ENCODE measurements around the gene IRS2. TPM values are rescaled to one million over a fixed set of nuclear protein-coding genes. Genes with fewer than 3 reads are reported as not detected.
A peak's percentile ranks its signal among the peaks of the same experiment; 100 is the strongest.
"Not testable (repeated sequence)": the region's sequence is repeated elsewhere in the genome, so short reads cannot be mapped to it uniquely, and the experiment has no call there.

The IRS2 gene
- total RNA-seq = 12.1 TPM
- long read RNA-seq, full-length matches to known transcripts = 4 of 7 reads
- long read RNA-seq, partial matches to known transcripts = 0 of 7 reads
- long read RNA-seq, other reads (novel, unspliced or antisense) = 3 of 7 reads

GRCh38 chr13:109786457-109787134, at the start of gene IRS2:
Gene IRS2 (minus strand): TSS chr13:109786583. CDS start chr13:109786053, 530 bp downstream.
- ATAC-seq (ENCODE audit: poor library complexity) (peak; percentile 82), DNase-seq (peak; percentile 95)
- intact Hi-C loops (cut with DNase I) = loop anchor here (5.0 to 10.0 kb wide), 3 partner anchors 172 to 822 kb away; no protein-coding TSS in a partner anchor

GRCh38 chr13:109834973-109835720, 48.8 kb upstream of the IRS2 start:
- no peak for DNase-seq
- ATAC-seq (ENCODE audit: poor library complexity) = no peak
- intact Hi-C loops (cut with DNase I) = no loop called here

- no peak for ATAC-seq (ENCODE audit: poor library complexity)
Observed at GRCh38 chr13:109833940-109834339, 47.6 kb upstream of the IRS2 start.

GRCh38 chr13:109833071-109833470, 46.7 kb upstream of the IRS2 start:
- intact Hi-C loops (cut with DNase I) = no loop called here
- no peak for DNase-seq
- ATAC-seq (ENCODE audit: poor library complexity) = no peak

More at GRCh38 chr13:109833940-109834339, 47.6 kb upstream of the IRS2 start:
- DNase-seq = no peak
- intact Hi-C loops (cut with DNase I) = no loop called here

- ATAC-seq (ENCODE audit: poor library complexity); intact Hi-C loops (cut with DNase I); DNase-seq: not testable (repeated sequence)
Observed at GRCh38 chr13:109828591-109829316, 42.4 kb upstream of the IRS2 start.

- ATAC-seq (ENCODE audit: poor library complexity); intact Hi-C loops (cut with DNase I): not testable (repeated sequence)
Observed at GRCh38 chr13:109823201-109823600, 36.8 kb upstream of the IRS2 start.

GRCh38 chr13:109821103-109821502, 34.7 kb upstream of the IRS2 start:
- ATAC-seq (ENCODE audit: poor library complexity) (no peak), DNase-seq (no peak)
- intact Hi-C loops (cut with DNase I) = no loop called here

More at GRCh38 chr13:109823201-109823600, 36.8 kb upstream of the IRS2 start:
- DNase-seq = not testable (repeated sequence)

- ATAC-seq (ENCODE audit: poor library complexity) (no peak), DNase-seq (no peak)
- intact Hi-C loops (cut with DNase I) = no loop called here
Observed at GRCh38 chr13:109819874-109820273, 33.5 kb upstream of the IRS2 start.

- DNase-seq = no peak
- intact Hi-C loops (cut with DNase I) = no loop called here
Observed at GRCh38 chr13:109818886-109819285, 32.5 kb upstream of the IRS2 start.

GRCh38 chr13:109817591-109818535, 31.5 kb upstream of the IRS2 start:
- intact Hi-C loops (cut with DNase I) = no loop called here
- DNase-seq (no peak), ATAC-seq (ENCODE audit: poor library complexity) (no peak)

More at GRCh38 chr13:109818886-109819285, 32.5 kb upstream of the IRS2 start:
- ATAC-seq (ENCODE audit: poor library complexity) = no peak

GRCh38 chr13:109816808-109817203, 30.4 kb upstream of the IRS2 start:
- intact Hi-C loops (cut with DNase I) = no loop called here
- ATAC-seq (ENCODE audit: poor library complexity) (no peak), DNase-seq (no peak)

- intact Hi-C loops (cut with DNase I) = no loop called here
- no peak for ATAC-seq (ENCODE audit: poor library complexity)
- no peak for DNase-seq
Observed at GRCh38 chr13:109816112-109816807, 29.9 kb upstream of the IRS2 start.

GRCh38 chr13:109815651-109816050, 29.3 kb upstream of the IRS2 start:
- DNase-seq = no peak
- ATAC-seq (ENCODE audit: poor library complexity) = no peak
- intact Hi-C loops (cut with DNase I) = no loop called here

- no peak for ATAC-seq (ENCODE audit: poor library complexity)
- intact Hi-C loops (cut with DNase I) = no loop called here
- no peak for DNase-seq
Observed at GRCh38 chr13:109813663-109814062, 27.3 kb upstream of the IRS2 start.

GRCh38 chr13:109812382-109812781, 26.0 kb upstream of the IRS2 start:
- ATAC-seq (ENCODE audit: poor library complexity) (no peak), DNase-seq (no peak)
- intact Hi-C loops (cut with DNase I) = no loop called here

- no peak for ATAC-seq (ENCODE audit: poor library complexity)
- intact Hi-C loops (cut with DNase I) = no loop called here
- DNase-seq = no peak
Observed at GRCh38 chr13:109810761-109811510, 24.6 kb upstream of the IRS2 start.

Measured in Right ventricle myocardium superior (tissue), 1 donor.